GM23338 (cell line): Measurements from ENCODE around the gene COPS4. TPM values are rescaled to one million over a fixed set of nuclear protein-coding genes. Genes with fewer than 3 reads are reported as not detected.
A peak's percentile ranks its signal among the peaks of the same experiment; 100 is the strongest.
"Not testable (repeated sequence)": the region's sequence is repeated elsewhere in the genome, so short reads cannot be mapped to it uniquely, and the experiment has no call there.

Experiments
- ATAC-seq: fragments of 200-7000 bp; cut with Tn5 transposase; 3 replicates; pipeline ENCODE4 v1.9.1; 2020
- DNase-seq: peaks from one replicate; pipeline ENCODE4 v3.0.0-alpha.2; 2015; ENCODE audit warnings: low spot score
- H2AFZ ChIP-seq: fragments of 200-600 bp; sonication (generic); 2 replicates; pipeline ENCODE4 v1.8.0; 2016; ENCODE audit warnings: antibody characterized with exemption, mild to moderate bottlenecking, moderate library complexity
- H3F3A ChIP-seq: fragments of 200-600 bp; sonication (generic); replicated peaks from 2 replicates; pipeline ENCODE4 v1.8.0; 2017; ENCODE audit warnings: antibody characterized with exemption, mixed run types, low read depth
- H3K27ac ChIP-seq: fragments of 200-600 bp; sonication (generic); 2 replicates; pipeline ENCODE4 v1.6.1; 2016; ENCODE audit warnings: low read depth
- H3K27me3 ChIP-seq: fragments of 200-600 bp; sonication (generic); 2 replicates; pipeline ENCODE4 v1.8.0; 2016; ENCODE audit warnings: mild to moderate bottlenecking, mixed run types, moderate library complexity; ENCODE audit not compliant: insufficient read depth
- H3K36me3 ChIP-seq: fragments of 200-600 bp; sonication (generic); 2 replicates; pipeline ENCODE4 v1.8.0; 2016; ENCODE audit warnings: mild to moderate bottlenecking; ENCODE audit not compliant: insufficient read depth
- H3K4me1 ChIP-seq: fragments of 200-600 bp; sonication (generic); 2 replicates; pipeline ENCODE4 v1.8.0; 2016; ENCODE audit warnings: mild to moderate bottlenecking, moderate library complexity; ENCODE audit not compliant: insufficient read depth
- H3K4me2 ChIP-seq: fragments of 200-600 bp; sonication (generic); 2 replicates; pipeline ENCODE4 v1.7.1; 2017; ENCODE audit warnings: mixed run types
- H3K4me3 ChIP-seq: fragments of 200-600 bp; sonication (generic); 2 replicates; pipeline ENCODE4 v1.6.1; 2016; ENCODE audit warnings: mixed run types
- H3K79me2 ChIP-seq: fragments of 200-600 bp; sonication (generic); replicated peaks from 2 replicates; pipeline ENCODE4 v1.8.0; 2017; ENCODE audit warnings: mild to moderate bottlenecking; ENCODE audit not compliant: insufficient read depth
- H3K9me2 ChIP-seq: fragments of 200-600 bp; sonication (generic); 2 replicates; pipeline ENCODE4 v1.8.0; 2017; ENCODE audit not compliant: insufficient read depth
- H4K20me1 ChIP-seq: fragments of 200-600 bp; sonication (generic); replicated peaks from 2 replicates; pipeline ENCODE4 v1.8.0; 2017; ENCODE audit warnings: mild to moderate bottlenecking; ENCODE audit not compliant: insufficient read depth
- H3K27ac Mint-ChIP-seq: 2 replicates; pipeline ENCODE4 v1.8.0; 2020; ENCODE audit warnings: inconsistent platforms, mild to moderate bottlenecking, moderate library complexity, mixed read lengths
- H3K27me3 Mint-ChIP-seq: 3 replicates; pipeline ENCODE4 v1.8.0; 2022; ENCODE audit warnings: low read depth, mild to moderate bottlenecking, moderate library complexity, mixed read lengths, inconsistent platforms; ENCODE audit not compliant: insufficient read depth, poor library complexity
- H3K36me3 Mint-ChIP-seq: 3 replicates; pipeline ENCODE4 v1.8.0; 2021; ENCODE audit warnings: low read depth, mild to moderate bottlenecking, inconsistent platforms, moderate library complexity, mixed read lengths
- H3K4me1 Mint-ChIP-seq: 3 replicates; pipeline ENCODE4 v1.8.0; 2020; ENCODE audit warnings: mild to moderate bottlenecking, inconsistent platforms, mixed read lengths
- H3K4me3 Mint-ChIP-seq: 3 replicates; pipeline ENCODE4 v1.8.0; 2021; ENCODE audit warnings: moderate library complexity, mild to moderate bottlenecking, inconsistent platforms, mixed read lengths
- H3K9me3 Mint-ChIP-seq: 3 replicates; pipeline ENCODE4 v1.8.0; 2020; ENCODE audit warnings: moderate library complexity, mild to moderate bottlenecking, inconsistent platforms, mixed read lengths
- CREB1 ChIP-seq: fragments of 250-450 bp; sonication (Bioruptor Pico); IDR thresholded peaks from 2 replicates; pipeline ENCODE4 v1.5.0; 2020; ENCODE audit warnings: low read depth, mild to moderate bottlenecking, moderate library complexity
- CTCF ChIP-seq, 2 experiments: fragments of 200-600 bp in 1 of 2; sonication (generic) in 1 of 2; conservative IDR thresholded peaks; 2 replicates each; pipeline versions ENCODE4 v1.5.1 to v1.6.1; 2016 to 2017; ENCODE audit warnings: antibody characterized with exemption in 2 of 2, low read depth in 2 of 2, mild to moderate bottlenecking in 2 of 2, moderate library complexity in 1 of 2
- ETS1 ChIP-seq: IDR thresholded peaks from 2 replicates; pipeline ENCODE4 v1.6.1; 2016; ENCODE audit warnings: antibody characterized with exemption
- EZH2 ChIP-seq: fragments of 200-600 bp; sonication (generic); IDR thresholded peaks from one replicate; pipeline ENCODE4 v1.8.0; 2017; ENCODE audit warnings: antibody characterized with exemption, mild to moderate bottlenecking, low read depth; ENCODE audit not compliant: unreplicated experiment
- NANOG ChIP-seq: IDR thresholded peaks from 2 replicates; pipeline ENCODE4 v1.6.1; 2016; ENCODE audit warnings: antibody characterized with exemption, borderline replicate concordance
- POLR2AphosphoS5 ChIP-seq: IDR thresholded peaks from 2 replicates; pipeline ENCODE4 v1.6.1; 2016; ENCODE audit warnings: antibody characterized with exemption, low read depth
- STAT1 ChIP-seq: IDR thresholded peaks from one replicate; pipeline ENCODE4 v1.6.1; 2016; ENCODE audit warnings: antibody characterized with exemption; ENCODE audit not compliant: unreplicated experiment
- ZNF114 ChIP-seq: fragments of 250-450 bp; sonication (Bioruptor Pico); IDR thresholded peaks from 2 replicates; pipeline ENCODE4 v1.5.0; 2020; ENCODE audit warnings: mild to moderate bottlenecking, moderate library complexity
- ZNF462 ChIP-seq: fragments of 250-450 bp; sonication (Bioruptor Pico); IDR thresholded peaks from 2 replicates; pipeline ENCODE4 v1.5.0; 2020; ENCODE audit warnings: mild to moderate bottlenecking, moderate library complexity
- polyA plus RNA-seq: library from polyadenylated mRNA; unstranded; fragments of >200 nt; fragmentation: Nextera tagmentation; extraction: Ambion mirVana; gene quantifications from 2 replicates; pipeline ENCODE4 v1.2.1, GENCODE V29; 2016
- total RNA-seq: library from RNA; depleted of rRNA; stranded (reverse); fragments of >200 nt; shearing (Covaris generic); gene quantifications from 2 replicates; pipeline ENCODE4 v1.2.3, GENCODE V29; 2014

COPS4 gene
- total and polyA plus RNA-seq, 2 experiments from 2014 or later = 23.7 to 46.6 TPM

- H3K36me3 ChIP-seq = no peaks in the 10 kb centered on the region
- H3K27me3 ChIP-seq = peaks cover 13% of the 10 kb centered on the region
- H3K79me2 ChIP-seq = no peaks in the 10 kb centered on the region
- no peaks in the 10 kb centered on the region for H3F3A ChIP-seq
- H2AFZ ChIP-seq = peak overlapping the region; percentile 70; the same call in 1 of the 2 replicates
- H3K27ac ChIP-seq = no peak overlapping the region
- no peaks in the 10 kb centered on the region for H3K9me2 ChIP-seq
- DNase-seq (no peak), ATAC-seq (no peak)
- H3K36me3 Mint-ChIP-seq = no peaks in the 10 kb centered on the region
- TF ChIP-seq CREB1 (CRISPR knock-in tag) = no peak
- no peak for TF ChIP-seq EZH2
- TF ChIP-seq CTCF (conservative IDR thresholded peaks at IDR 0.05; ENCODE audit: low read depth in 2 of 2) = no peak
- no peak for TF ChIP-seq STAT1
- TF ChIP-seq ZNF462 (CRISPR knock-in tag) = no peak
- TF ChIP-seq NANOG = no peak
- TF ChIP-seq ZNF114 (CRISPR knock-in tag) = no peak
- TF ChIP-seq POLR2AphosphoS5 = no peak
- no peak for TF ChIP-seq ETS1
- no peak overlapping the region for H3K27ac Mint-ChIP-seq
- peaks cover 31% of the 10 kb centered on the region for H3K4me1 Mint-ChIP-seq
- peak overlapping the region; percentile 75; the same call in 1 of the 2 replicates for H3K4me3 ChIP-seq
- no peak overlapping the region for H3K4me3 Mint-ChIP-seq
- peak overlapping the region; percentile 93; the same call in 1 of the 2 replicates for H3K4me2 ChIP-seq
- no peaks in the 10 kb centered on the region for H4K20me1 ChIP-seq
- H3K27me3 Mint-ChIP-seq = peaks cover 23% of the 10 kb centered on the region
- H3K4me1 ChIP-seq = peaks cover 20% of the 10 kb centered on the region
- no peaks in the 10 kb centered on the region for H3K9me3 Mint-ChIP-seq
Observed at GRCh38 chr4:83110970-83111750, 76.2 kb downstream of the COPS4 start.

GRCh38 chr4:83111751-83112141 lies 76.8 kb downstream of the COPS4 start:
- H3K4me1 Mint-ChIP-seq = peaks cover 31% of the 10 kb centered on the region
- H3K27ac ChIP-seq, H3K36me3 ChIP-seq, DNase-seq, H4K20me1 ChIP-seq, H3K9me3 Mint-ChIP-seq, H3F3A ChIP-seq, H3K9me2 ChIP-seq, H3K4me2 ChIP-seq, H2AFZ ChIP-seq, H3K36me3 Mint-ChIP-seq, H3K4me3 Mint-ChIP-seq, H3K79me2 ChIP-seq, ATAC-seq, H3K27ac Mint-ChIP-seq, H3K4me3 ChIP-seq: not testable (repeated sequence)
- H3K27me3 ChIP-seq = peaks cover 13% of the 10 kb centered on the region
- peaks cover 20% of the 10 kb centered on the region for H3K4me1 ChIP-seq
- H3K27me3 Mint-ChIP-seq = peaks cover 21% of the 10 kb centered on the region
